NCI-H2081 treated with DMSO at 0.1 percent for 48 hours (cell line): ENCODE data around the gene SPI1.

Experiments used
- DNase-seq: peaks from one replicate; lab custom pipeline; 2025; lab: John Stamatoyannopoulos, UW

The SPI1 gene

DNA sequence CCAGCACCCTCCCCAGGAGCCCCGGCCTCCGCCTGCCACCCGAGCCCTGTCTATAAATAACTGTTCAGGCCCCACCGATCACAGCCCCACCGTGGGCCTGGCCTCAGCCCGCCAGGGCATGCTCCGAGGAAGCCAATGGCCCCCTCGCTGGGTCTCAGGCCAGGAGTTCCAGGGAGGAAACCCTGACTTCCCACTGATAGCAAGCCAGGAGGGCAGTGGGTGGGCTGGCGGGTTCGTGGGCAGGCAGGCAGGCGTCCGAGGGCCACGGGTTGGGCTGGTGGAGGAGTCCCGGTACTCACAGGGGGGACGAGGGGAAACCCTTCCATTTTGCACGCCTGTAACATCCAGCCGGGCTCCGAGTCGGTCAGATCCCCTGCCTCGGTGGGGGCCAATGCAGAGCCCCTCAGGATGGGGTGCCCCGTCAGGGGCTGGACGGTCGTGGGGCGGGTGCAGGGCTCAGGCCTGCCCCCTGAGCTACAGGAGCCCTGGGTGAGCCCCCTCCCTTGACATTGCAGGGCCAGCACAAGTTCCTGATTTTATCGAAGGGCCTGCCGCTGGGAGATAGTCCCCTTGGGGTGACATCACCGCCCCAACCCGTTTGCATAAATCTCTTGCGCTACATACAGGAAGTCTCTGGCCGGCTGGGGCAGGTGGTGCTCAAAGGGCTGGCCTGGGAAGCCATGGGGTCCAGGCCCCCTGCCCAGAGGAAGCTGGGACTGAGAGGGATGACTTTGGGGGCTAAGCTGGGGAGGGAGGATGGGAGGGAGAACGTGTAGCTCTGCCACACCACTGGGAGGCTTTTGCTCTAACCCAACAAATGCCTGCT is at the start of gene SPI1:
TSS of gene SPI1 (minus strand) at position 538 of the 826 bp plus-strand sequence. CDS start at position 344, 194 bp downstream.
- DNase-seq = no peak

DNA sequence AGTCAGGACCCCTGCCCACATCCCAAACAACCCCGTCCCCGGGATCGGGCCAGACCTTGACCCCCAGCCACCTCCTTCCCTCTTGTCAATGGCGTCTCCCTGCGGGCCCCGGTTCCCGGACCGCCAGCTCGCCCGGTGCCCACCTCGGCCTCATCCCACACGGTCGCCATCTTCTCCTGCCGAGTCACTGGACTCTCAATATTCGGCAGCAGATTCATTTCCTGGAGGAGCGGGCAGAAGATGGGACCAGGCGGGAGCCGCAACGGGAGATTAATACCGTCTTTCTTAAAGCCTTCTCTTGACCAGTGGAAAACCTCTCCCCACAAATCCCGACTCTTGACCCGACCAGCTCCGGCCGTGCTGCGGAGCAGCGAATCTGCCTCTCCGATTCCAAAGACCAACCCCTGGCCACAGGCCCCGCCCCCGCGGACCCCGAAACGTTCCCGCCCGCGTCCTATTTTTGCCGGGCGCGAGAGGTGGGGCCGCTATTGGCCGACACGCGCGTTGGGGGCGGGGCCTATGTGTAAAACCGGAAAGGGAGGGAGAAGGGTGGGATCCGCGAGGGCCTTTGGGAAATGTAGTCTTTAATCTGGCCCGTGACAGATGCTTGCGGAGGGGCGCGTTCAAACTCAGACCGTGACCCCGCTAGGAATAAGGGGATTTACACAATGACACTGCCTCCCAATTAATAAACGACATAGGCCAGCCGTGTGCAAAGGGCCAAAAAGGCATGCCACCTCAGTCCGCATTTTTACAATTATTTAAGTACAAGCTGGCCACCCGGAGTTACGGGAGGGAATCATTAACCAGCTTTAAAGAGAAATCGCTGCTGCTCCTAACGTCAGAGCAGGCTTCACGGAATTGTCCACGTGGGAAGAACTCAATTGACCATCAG is 48.0 kb upstream of the SPI1 start, which contains the start of gene PSMC3:
TSS of gene PSMC3 (minus strand) at position 378 of the 895 bp plus-strand sequence. CDS start at position 218, 160 bp downstream.
- peak; percentile 91 for DNase-seq

DNA sequence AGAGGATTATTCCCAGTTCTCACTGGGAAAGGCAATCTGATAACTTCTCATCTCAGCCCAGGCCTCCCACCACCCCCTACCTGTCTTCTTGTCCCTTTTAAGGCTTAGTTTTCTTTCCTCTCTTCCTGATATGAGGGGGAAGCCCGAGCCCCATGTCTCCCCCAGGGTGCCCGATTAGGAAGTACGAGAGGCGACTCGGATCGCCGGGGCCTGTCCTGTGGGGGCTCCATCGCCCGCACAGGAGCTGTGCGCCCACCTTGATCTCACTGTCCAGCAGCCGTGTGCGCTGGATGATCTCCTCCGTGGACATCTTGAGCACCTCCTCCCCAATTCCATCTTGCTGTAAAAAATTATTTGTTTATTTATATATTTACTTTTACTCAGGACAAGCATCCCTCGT is 47.3 kb upstream of the SPI1 start:
- DNase-seq = no peak

DNA sequence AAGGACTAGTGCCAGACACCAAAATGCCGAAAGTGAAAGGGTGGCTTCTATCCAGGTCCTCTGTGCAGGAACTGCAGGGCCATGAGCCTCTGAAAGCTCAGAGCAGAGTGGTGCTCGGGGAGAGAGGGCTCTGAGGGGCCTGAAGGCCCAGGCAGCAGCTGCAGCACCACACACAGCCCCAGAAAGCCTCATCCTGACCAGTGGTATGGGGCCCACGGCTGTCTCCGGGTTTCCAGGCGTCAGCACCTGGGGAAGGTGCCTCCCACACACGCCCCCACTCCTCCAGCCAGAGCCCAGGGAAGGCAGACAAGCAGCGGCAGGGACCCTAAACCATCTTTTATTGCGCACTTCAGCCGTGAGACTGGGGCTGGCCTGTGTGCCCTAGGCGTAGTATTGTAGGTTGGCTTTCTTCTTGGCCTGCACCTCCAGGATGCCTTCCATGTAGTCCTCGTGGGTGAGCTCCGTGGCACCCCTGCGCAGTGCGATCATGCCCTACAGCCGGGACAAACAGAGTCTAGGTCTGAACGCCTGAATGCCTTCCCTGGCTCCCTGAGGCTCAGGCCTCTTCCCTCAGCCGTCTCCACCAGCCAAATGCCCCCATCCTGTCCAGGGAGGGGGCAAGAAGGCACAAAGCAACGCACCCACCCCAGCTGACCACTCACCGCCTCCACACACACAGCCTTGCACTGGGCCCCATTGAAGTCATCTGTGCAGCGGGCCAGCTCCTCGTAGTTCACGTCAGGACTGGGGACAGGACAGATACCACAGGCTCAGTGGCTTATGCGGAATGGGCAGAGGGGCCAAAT is 40.3 kb upstream of the SPI1 start:
- no peak for DNase-seq

DNA sequence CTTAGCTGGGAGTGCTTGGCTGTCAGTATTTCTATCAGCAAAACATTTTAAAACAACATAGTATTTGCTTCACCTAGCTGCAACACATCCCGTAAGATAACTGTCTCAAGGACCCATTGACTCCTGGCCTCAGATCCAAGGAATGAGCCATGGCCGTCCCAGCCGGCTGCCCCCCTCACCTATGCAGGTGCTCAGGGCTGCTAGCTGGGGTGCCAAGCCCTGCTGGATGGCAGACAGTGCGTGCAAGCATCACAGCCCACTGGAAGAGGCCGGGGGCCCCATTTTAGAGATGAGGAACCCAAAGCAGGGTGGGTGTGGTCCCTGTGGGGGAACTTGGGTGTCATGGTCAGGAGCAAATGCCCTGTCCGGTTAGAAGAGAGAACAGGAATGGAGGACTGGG is 39.4 kb upstream of the SPI1 start:
- DNase-seq = no peak

DNA sequence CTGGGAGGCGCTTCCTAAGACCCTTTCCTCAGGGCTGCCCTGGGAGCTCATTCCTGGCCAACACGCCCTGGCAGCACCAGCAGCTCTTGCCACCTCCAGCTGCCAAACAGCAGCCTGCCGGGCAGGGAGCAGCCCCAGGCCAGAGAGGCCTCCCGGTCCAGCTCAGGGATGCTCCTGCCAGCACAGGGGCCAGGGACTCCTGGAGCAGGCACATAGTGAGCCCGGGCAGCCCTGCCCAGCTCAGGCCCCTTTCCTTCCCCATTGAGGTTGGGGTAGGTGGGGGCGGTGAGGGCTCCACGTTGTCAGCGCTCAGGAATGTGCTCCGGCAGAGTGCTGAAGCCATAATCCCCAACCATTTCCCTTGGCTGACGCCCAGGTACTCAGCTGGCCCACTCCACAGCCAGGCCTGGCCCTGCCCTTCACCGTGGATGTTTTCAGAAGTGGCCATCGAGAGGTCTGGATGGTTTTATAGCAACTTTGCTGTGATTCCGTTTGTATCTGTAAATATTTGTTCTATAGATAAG is 37.7 kb upstream of the SPI1 start:
- DNase-seq = no peak

DNA sequence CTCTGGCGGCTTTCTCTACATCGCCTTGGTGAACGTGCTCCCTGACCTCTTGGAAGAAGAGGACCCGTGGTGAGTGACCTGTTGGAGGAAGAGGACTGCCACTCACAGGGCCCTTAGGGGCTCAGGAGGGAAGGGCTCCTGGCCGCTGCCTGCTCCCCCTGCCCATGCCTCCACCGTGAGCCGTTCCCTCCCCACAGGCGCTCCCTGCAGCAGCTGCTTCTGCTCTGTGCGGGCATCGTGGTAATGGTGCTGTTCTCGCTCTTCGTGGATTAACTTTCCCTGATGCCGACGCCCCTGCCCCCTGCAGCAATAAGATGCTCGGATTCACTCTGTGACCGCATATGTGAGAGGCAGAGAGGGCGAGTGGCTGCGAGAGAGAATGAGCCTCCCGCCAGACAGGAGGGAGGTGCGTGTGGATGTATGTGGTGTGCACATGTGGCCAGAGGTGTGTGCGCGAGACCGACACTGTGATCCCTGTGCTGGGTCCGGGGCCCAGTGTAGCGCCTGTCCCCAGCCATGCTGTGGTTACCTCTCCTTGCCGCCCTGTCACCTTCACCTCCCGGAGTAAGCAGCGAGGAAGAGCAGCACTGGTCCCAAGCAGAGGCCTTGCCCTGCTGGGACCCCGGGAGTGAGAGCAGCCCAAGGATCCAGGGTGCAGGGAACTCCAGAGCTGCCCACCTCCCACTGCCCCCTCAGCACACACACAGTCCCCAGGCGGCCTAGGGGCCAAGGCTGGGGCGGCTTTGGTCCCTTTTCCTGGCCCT is 36.9 kb upstream of the SPI1 start:
- DNase-seq = no peak

DNA sequence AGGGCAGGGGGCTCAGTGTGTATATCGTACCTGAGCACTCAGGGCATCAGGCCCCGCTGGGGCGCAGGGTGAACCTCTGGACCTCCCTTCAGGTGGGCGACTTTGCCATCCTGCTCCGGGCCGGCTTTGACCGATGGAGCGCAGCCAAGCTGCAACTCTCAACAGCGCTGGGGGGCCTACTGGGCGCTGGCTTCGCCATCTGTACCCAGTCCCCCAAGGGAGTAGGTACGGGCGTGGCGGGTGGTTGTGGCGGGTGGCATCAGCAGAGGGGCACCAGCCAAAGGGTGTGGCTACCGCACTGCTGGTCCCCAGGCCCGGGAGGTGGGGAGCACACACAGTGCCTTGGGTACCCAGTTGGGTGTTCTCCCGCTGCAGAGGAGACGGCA is 36.3 kb upstream of the SPI1 start:
- no peak for DNase-seq

DNA sequence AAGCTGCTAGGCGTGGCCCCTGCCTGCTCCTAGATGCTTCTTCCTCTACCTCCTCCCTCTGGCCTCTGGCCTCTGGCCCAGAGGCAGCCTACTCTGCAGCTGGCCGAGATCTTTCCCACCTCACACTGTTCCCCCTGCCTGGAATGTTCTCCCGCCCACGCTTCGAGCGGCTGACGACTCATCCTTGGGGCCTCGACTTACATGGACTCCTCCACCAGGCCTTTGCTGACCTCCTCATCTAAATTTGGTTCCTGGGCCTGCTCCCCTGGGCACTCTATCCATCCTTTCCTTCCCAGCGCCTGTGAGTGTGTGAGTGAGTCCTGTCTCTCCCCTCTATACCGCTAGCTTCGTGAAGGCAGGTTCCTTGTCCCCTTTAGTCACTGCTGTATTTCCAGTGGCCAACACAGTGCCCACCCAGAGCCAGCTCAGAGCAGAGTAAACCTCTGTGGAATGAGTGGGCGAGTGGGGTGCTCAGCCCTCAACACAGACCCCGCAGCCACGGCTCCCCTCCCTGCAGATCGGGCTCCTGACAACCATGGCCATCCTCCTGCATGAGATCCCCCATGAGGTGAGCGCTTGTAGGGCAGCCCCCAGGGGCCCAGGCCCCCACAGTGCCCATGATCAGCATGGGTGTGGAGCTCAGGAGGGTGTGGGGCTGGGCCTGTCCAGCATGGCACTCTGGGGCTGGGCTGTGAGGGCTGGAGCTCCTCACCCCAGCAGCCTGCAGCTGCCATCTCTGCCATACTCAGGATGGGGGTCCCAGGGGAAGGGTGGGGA is 35.7 kb upstream of the SPI1 start:
- no peak for DNase-seq

DNA sequence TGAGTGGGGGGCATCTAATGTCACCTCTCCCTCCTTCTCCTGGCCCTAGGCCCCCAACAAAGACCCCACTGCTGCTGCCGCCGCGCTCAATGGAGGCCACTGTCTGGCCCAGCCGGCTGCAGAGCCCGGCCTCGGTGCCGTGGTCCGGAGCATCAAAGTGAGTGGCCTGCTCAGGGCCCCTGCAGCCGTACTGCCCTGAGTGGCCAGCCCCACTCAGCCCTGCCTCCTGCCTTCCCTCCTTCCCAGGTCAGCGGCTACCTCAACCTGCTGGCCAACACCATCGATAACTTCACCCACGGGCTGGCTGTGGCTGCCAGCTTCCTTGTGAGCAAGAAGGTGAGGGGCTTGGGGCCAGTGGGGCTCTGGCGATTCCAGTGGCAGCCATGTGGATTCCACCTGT is 35.0 kb upstream of the SPI1 start:
- DNase-seq = no peak

DNA sequence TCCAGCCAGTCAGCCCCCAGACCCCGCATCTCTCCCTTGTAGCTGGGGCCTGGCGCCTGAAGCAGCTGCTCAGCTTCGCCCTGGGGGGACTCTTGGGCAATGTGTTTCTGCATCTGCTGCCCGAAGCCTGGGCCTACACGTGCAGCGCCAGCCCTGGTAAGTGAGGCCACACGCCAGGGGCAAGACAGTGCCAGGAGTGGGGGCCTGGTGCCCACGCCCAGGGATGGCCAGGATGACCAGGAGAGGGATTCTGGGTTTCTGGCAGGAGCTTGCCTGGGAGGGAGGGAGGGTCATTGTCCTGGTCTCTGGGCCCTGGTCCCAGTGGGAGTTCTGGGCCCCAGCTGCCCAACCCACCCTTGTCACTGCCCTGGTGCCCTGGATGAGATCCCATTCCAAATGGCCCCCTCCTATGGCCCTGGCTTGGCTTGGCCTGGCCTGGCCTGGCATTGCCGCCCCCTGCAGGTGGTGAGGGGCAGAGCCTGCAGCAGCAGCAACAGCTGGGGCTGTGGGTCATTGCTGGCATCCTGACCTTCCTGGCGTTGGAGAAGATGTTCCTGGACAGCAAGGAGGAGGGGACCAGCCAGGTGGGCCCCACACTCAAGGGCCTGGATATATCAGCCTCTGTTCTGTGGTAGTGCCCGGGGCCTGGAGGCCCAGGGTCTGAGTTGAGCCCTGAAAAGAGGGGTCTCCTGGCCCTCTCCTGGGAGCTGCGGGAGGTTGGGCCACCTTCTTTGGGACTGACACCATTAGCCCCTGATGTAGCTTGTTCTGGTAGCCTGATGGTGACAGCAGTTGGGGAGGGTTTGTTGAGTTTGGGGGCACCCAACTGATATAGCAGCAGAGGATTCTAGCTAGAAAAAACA is 33.8 kb upstream of the SPI1 start:
- no peak for DNase-seq

DNA sequence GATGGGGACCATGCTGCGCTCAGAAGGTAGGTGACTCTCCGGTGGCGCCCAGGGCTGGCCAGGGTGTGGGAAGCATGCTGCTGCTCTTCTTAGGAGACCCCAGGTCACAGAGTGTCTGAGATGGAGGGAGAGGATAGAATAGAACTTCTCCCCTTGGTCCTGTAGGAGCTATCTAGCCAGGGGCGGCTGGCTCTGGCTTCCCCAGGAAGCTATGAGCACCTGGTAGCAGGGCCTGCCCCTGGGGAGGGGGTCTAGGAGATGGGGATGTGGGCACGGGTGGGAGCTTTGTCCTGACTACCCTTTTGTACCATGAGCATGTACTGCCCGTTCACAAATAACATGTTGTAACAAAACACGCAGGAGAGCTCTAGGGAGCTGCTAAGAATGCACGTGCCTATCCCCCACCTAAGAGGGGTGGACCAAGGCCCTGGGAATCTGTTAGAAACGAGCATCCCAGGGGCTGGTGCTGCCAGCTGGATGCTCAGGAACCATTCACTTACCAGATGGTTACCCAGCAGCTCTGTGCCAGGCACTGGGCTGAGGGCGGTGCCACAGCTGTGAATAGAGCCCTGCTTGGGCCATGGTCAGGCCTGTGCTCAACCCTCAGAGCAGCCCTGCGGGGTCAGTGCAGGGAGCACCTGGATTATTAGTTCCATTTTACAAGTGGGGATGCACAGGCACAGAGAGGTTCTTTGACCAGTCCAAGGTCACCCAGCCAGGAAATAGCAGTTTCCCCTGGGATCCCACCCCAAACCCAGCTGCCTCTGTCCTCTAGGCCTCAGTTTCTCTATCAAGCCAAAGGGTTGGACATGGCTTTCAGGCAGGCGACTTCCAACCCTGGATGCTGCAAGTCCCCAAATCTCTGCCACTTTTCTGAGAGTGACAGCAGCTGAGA is 32.3 kb upstream of the SPI1 start:
- no peak for DNase-seq

DNA sequence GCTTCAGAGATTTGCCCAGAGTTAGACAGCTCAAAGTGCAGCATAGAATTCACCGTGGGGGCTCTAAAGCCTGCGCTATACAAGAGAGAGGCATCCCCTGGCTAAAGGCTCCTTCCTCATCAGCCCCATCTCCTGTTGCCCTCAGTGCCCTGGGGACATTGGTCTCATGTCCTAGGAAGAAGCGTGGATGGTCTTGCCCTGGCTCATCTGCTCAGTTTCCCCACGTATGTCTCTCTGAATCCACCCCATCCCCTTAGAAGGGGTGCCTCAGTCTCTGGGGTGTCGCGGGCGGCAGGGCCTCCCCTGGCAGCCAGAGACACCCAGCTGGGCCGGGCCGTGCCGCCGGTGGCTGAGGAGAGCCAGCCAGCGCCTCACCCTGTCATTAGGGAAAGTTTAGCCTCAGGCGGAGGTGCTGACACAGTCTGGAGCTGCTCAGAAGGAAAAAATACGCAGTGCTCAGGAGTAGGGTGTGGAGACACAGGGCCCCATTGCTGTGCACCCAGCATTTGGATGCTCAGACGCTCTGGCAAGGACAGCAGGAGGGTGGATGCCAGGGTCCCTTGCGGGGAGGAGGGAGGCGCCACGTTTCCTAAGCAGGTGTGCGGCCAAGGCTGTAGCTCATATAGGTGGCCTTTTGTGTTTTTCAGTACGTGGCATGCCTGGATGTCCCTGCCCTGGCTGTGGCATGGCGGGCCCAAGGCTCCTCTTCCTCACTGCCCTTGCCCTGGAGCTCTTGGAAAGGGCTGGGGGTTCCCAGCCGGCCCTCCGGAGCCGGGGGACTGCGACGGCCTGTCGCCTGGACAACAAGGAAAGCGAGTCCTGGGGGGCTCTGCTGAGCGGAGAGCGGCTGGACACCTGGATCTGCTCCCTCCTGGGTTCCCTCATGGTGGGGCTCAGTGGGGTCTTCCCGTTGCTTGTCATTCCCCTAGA is 31.4 kb upstream of the SPI1 start:
- no peak for DNase-seq

DNA sequence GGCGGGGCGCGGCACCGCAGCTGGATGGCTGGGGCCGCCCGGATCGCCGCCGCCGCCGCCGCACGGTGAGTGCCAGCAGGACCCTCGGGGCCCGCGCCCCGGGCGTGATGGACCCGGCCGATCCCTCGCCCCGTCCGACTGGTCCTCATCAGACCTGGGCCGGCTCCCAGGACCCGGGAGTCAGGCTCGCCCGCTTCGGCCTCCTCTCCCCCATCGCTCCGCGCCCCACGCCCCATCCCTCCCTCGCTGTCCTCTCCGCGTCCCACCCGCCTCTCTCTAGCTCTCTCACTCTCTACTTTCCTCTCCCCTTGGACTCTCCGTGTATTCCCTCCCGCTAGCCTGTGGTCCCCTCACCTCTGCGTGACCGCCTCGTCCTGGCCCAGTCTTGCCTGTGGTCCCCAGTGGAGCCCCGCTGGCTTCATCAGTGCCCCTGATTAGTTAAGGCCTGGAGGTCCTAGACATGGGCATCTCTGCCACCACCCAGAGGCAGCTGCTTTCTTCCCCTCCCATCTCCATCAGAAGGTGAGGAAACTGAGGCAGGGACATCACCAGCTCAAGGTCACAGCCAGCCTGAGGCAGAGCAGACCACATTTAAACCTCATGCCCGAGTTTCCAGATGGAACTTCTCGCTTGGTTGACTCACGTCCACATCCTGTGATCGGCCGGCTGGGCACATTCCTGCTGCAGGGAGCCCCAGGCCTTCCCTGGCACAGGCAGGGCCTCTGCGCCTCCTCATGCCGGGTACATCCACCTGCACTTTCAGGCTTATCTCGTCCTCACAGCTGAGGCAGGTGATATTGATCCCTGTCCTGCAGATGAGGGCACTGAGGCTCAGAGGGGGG is 30.5 kb upstream of the SPI1 start:
- no peak for DNase-seq

DNA sequence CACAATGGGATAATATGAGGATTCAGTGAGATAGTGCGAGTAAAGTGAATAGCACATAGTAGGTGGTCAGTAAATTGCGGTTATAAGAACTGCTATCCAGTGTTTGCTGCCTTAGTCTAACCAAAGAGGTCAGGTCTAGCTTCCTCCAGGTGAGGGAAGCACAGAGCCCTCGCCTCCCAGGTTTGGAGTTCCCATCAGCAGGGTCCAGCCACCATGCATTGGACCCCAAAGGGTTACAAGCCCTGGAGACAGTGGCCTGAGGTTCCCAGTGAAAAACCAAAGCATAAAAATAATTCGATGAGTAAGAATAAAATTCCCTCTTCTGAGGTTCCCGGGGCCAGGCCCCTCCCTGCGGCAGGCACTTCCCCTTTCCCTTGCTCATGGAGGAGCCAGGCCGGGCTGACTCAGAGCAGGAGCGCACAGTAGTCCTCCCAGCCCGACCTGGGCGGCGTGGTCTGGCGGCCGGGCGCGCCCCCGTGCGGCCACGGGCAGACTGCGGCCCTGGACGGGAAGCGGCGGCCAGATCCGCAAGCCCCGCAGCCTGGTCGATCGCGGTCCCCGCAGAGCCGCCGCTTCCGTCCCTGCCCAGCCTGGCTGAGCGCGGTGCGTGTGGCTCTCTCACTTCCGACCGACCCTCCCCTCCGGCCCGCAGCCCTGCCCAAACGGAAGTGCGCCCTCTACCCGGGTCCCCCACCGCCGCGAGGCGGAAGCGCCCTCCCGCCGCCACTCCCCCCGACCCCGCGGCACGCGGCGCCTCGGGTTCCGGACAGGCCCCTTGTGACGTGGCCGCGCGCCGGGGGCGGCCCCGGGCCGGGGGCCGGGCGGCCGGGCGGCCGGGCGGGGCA is 29.6 kb upstream of the SPI1 start, which contains the start of gene SLC39A13:
TSS of gene SLC39A13 (plus strand) at position 845 of the 845 bp plus-strand sequence. CDS start 1,505 bp downstream, outside the sequence.
- peak; percentile 79 for DNase-seq
